PC-9 (cell line): ENCODE measurements around the gene CNTN4.

Experiments used
- CTCF ChIP-seq: fragments of 200-600 bp; sonication (generic); conservative IDR thresholded peaks from 2 replicates; pipeline ENCODE4 v1.6.1; 2017; ENCODE audit warnings: mixed run types, antibody characterized with exemption, mild to moderate bottlenecking, moderate library complexity
- EZH2 ChIP-seq: fragments of 200-600 bp; sonication (generic); IDR thresholded peaks from 2 replicates; pipeline ENCODE4 v1.8.0; 2017; ENCODE audit warnings: antibody characterized with exemption, low read depth

DNA sequence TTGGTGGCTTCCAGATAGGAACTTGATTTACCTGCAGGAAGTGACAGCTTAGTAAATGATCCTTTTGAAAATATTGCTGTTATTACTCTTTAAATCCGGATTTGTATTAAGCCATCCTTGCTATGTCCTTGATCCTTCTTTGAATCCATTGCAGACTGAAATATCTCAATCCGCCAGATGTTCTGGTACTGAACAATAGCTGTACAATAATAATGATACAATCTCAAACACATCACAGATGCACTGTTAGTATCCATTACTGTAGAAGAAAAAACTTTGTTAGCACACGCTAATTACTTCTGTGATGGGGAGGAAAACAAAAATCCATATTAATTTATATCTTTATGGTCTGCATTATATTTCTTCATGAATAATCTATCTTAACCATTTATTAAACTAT is 202.3 kb downstream of the CNTN4 start:
- TF ChIP-seq CTCF (no peak), EZH2 (no peak)
